Measurements from ENCODE around the gene ROR2.
"Not testable (repeated sequence)": the region's sequence is repeated elsewhere in the genome, so short reads cannot be mapped to it uniquely, and the experiment has no call there.

The ROR2 gene

GRCh38 chr9:91802391-91802790, 147.6 kb downstream of the ROR2 start:
- no peak for TF ChIP-seq CTCF (IDR thresholded peaks at IDR 0.05; ENCODE audit: borderline replicate concordance, insufficient read depth, low read depth, low read length)

GRCh38 chr9:91800473-91801030, 149.5 kb downstream of the ROR2 start:
- H3K4me3 ChIP-seq (ENCODE audit: low read depth, low read length), result no peak overlapping the region
- no peak for TF ChIP-seq CTCF (IDR thresholded peaks at IDR 0.05; ENCODE audit: borderline replicate concordance, insufficient read depth, low read depth, low read length)

More at GRCh38 chr9:91802391-91802790, 147.6 kb downstream of the ROR2 start:
- no peak overlapping the region for H3K4me3 ChIP-seq (ENCODE audit: low read depth, low read length)

- no peak overlapping the region for H3K4me3 ChIP-seq (ENCODE audit: low read depth, low read length)
- TF ChIP-seq CTCF (IDR thresholded peaks at IDR 0.05; ENCODE audit: borderline replicate concordance, insufficient read depth, low read depth, low read length), result no peak
Observed at GRCh38 chr9:91799113-91799744, 150.8 kb downstream of the ROR2 start.

GRCh38 chr9:91798273-91799112, 151.5 kb downstream of the ROR2 start:
- H3K4me3 ChIP-seq (ENCODE audit: low read depth, low read length), result not testable (repeated sequence)

GRCh38 chr9:91797517-91797916, 152.5 kb downstream of the ROR2 start:
- not testable (repeated sequence) for H3K4me3 ChIP-seq (ENCODE audit: low read depth, low read length)

GRCh38 chr9:91796516-91796915, 153.5 kb downstream of the ROR2 start:
- not testable (repeated sequence) for H3K4me3 ChIP-seq (ENCODE audit: low read depth, low read length)

GRCh38 chr9:91795598-91796241, 154.3 kb downstream of the ROR2 start:
- no peak for TF ChIP-seq CTCF (IDR thresholded peaks at IDR 0.05; ENCODE audit: borderline replicate concordance, insufficient read depth, low read depth, low read length)
- no peak overlapping the region for H3K4me3 ChIP-seq (ENCODE audit: low read depth, low read length)

GRCh38 chr9:91793371-91793770, 156.7 kb downstream of the ROR2 start:
- H3K4me3 ChIP-seq (ENCODE audit: low read depth, low read length), result not testable (repeated sequence)

GRCh38 chr9:91790917-91791316, 159.1 kb downstream of the ROR2 start:
- H3K4me3 ChIP-seq (ENCODE audit: low read depth, low read length), result no peak overlapping the region
- TF ChIP-seq CTCF (IDR thresholded peaks at IDR 0.05; ENCODE audit: borderline replicate concordance, insufficient read depth, low read depth, low read length), result no peak

Data from GM12875 (cell line).